HG03280 (cell line): ENCODE results near the gene ZNF581.

Source experiments
- ATAC-seq: cut with Tn5 transposase; IDR thresholded peaks from one replicate; pipeline ENCODE4 v1.9.1; 2021; ENCODE audit warnings: mild to moderate bottlenecking, moderate library complexity; ENCODE audit not compliant: unreplicated experiment

ZNF581 gene

GRCh38 chr19:55625004-55625326 is 18.5 kb upstream of the ZNF581 start:
- ATAC-seq, result no peak

DNA sequence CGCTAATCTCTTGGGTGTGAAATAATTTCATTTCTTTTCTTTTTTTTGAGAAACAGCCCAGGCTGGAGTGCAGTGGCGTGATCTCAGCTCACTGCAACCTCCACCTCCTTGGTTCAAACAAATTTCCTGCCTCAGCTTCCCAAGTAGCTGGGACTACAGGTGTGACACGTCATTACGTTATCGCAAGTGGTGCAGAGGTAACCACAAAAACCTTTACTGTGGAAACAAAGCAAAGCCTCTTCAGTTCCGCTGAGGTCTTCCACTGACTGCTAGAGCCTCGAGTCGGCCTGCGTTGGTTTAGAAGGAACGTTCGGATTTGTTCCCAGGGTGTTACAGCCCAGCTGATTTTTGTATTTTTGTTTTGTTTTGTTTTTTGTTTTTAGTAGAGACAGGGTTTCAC is 17.1 kb upstream of the ZNF581 start:
- ATAC-seq, result no peak

DNA sequence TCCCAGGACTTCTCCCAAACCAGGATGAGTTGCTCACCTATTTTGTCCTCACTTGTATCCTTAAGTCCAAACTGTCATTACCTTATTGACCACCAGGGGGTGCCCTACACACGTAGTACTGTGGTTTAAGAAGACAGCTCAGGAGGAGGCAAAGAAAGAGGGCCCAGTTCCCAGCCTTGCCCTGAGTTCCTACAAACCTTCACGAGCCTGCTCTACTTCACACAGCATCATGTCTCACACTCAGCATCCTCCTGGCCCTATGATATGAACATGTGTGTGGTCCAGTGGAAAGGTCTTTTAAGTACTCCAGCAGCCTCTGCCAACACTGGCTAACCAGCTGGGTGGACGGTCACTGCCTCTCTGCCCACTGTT is 11.0 kb upstream of the ZNF581 start:
- ATAC-seq, result no peak

DNA sequence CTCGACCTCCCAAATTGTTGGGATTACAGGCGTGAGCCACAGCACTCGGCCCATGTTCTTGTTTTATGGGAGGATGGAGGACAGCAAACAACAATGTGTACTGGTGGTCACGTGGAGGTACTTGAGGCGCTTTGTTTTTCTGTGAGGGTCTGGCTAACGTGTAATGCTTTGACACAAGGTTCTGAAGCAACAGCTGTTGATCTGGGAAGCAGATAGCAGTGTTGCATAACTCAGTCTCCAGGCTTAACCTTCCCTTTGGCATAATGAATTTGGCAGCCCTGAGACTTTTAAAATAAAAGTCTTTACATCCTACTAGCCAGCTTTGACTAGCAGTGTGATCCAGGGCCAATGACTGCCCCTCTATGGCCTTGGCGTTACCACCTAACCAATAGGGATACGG is 9.6 kb upstream of the ZNF581 start:
- no peak for ATAC-seq

DNA sequence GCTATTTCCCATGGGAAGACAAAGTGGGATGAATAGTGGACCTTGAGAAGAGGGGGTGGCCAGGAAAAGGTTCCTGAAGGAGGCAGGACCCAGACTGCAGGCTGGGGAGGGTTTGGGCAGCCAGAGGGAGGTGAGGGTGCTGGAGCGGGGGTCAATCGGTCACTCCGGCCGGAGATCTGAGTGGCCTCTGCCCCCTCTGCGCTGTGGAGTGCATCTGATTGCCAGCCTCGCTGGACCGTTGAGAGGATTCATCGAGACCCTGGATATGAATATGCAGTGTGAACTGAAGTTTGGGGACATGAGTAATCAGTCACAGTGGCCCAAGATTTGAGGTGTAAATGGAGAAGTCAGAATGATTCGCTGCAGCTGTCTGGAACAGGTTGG is 8.1 kb upstream of the ZNF581 start:
- ATAC-seq, result no peak

GRCh38 chr19:55635856-55636440 is 7.5 kb upstream of the ZNF581 start:
- ATAC-seq, result no peak

DNA sequence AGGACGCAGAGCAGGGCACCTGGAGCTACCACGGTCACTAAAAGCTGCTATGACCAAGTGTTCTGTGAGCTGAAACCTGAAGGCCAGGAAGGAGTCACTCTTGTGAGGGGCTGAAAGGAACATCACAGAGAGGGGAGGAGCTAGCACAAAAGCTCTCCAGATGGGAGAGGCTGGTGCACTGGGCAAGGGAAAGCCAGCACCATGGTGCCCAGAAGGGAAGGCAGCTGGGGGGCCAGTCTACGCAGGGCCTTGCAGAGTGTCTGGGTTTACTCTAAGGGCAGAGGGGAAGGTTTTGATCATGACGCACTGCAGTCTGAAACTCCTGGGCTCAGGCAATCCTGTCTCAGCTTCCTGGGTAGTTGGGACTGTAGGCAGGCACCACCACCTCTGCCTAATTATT is 6.7 kb upstream of the ZNF581 start:
- ATAC-seq, result no peak

DNA sequence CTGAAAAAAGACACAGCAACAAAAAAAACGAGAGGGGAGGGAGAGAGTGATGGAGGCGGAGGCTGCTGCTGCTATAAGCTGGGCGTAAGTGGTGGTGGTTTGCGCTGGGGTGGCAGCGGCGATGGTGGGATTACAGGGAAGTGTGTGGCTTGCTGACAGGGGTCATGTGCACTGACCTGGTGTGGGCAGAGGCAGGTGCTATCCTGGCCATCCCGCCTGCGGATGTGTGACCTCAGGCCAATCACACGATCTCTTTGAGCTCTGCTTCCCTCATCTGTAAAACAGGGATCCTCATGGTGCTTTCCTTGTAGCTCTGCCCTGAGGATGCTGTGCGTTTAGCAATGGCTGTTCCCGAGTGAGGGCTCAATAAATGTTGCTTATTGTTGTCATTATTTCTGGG is 5.9 kb upstream of the ZNF581 start:
- no peak for ATAC-seq

DNA sequence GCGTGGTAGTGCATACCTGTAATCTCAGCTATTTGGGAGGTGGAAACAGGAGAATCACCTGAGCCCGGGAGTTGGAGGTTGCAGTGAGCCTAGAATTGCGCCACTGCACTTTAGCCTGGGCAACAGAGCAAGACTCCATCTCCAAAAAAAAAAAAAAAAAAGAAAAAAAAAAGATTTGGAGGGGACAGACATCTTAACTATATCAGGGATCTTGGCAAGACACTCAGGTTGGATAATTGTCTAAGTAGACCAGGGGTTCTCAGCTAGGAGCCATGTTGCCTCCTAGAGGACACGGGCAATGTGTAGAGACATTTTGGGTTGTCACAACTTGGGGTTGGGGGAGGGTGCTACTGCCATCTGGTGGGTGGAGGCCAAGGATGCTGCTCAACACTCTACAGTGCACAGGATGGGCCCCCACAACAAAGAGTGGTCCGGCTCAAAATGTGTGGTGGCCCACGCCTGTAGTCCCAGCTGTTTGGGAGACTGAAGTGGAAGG is 4.5 kb upstream of the ZNF581 start:
- ATAC-seq, result no peak

DNA sequence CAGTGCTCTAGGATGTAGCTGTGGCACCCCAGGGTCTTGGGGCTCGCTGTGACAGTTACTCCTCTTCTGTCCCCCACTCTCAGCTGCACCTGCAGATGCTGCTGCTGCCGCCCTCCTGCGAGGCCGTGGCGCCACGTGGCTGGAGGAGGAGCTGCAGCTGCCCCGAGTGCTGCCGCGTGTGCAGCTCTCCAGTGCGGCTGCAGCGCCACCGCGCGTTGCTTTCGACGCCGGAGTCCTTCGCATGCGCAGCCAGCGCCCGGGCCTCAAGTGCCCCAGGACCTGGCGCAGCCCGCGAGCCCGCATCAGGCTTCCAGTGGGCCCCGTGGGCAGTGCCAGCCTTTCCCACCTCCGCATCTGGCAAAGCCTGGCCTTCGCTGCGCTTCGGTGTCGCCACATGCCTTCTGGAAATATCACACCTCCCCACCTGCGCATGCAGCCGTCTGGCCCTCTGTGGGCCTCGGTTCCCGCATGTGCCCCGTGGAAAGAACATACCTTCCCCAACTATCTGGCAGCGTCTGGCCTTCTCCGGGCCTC is 3.3 kb upstream of the ZNF581 start:
- ATAC-seq, result no peak

GRCh38 chr19:55640577-55641425 is 2.6 kb upstream of the ZNF581 start, which contains the start of gene ZNF580:
Gene ZNF580 (plus strand): TSS chr19:55641002. CDS start chr19:55642509, 1,507 bp downstream.
- ATAC-seq, result no peak

DNA sequence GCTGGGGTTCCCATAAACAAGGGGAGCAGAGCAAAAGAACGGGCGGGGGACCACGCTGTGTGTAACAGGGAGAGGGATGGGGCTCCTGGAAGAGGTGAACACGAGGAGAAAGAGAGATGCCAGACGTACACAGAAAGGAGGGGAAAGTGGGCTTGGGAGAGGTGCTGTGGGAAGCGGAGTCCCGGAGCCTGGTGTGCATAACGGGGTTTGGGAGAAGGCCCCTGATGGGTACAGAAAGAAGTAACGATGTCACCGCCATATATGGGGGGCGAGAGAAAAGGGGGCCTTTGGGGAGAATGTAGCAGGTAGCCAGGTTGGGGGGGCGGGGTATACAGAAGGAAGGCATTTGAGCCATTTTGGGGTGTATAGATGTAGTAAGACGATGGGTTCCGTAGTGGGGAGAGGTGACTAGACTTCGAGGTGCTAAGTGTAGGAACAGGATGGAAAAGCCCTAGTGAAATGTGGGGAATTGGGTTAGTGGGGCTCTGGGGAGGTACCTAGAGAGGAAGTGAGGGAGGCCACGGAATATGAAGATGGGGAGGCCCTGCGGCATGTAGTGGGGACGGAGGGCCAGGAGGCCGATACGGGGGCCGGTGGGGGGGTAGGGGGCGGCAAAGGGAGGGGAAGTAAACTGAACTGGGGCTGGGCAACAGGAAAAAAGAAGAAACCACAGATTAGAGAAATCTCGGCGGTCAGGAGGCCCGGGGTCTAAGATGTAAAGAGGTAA is 1.9 kb upstream of the ZNF581 start:
- ATAC-seq, result no peak

DNA sequence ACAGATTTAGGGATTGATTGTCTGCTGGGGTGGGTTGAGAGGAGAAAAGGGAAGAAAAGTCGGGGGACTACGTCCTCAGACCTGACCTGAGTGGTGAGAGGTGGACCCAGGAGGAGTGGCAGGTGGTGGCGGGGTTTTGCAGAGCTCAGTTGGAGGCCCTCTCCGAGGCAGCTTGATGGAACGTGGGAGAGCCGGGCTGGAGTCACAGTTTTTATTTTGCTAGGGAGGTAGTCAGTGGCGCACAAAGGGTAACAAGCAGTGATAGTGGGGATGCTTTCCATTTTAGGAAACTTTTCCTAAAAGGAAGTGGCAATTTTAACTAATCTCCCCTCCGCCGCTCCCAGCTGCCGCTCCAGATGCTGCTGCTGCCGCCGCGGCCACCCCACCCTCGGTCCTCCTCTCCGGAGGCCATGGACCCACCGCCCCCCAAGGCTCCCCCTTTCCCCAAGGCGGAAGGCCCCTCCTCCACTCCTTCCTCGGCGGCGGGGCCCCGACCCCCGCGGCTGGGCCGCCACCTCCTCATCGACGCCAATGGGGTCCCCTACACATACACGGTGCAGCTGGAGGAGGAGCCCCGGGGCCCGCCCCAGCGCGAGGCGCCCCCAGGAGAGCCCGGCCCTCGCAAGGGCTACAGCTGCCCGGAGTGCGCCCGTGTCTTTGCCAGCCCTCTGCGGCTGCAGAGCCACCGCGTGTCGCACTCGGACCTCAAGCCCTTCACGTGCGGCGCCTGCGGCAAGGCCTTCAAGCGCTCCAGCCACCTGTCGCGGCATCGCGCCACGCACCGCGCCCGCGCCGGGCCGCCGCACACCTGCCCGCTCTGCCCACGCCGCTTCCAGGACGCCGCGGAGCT is 1.1 kb upstream of the ZNF581 start:
- peak; percentile 0 for ATAC-seq

DNA sequence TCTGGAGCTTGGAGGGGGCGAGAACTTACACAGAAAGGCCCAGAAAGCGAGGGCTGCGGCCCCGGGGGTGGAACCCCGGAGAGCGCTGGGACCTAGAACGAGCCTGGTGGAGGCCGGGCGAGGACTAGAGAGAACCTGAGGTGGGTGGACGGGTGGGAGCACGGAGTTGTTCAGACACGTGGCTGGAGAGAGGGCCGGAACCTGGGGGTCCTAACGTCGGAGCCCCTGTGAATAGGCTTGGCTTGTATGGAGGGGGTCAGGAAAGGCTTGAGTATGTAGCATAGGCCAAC is 383 bp downstream of the ZNF581 start:
- ATAC-seq, result no peak

DNA sequence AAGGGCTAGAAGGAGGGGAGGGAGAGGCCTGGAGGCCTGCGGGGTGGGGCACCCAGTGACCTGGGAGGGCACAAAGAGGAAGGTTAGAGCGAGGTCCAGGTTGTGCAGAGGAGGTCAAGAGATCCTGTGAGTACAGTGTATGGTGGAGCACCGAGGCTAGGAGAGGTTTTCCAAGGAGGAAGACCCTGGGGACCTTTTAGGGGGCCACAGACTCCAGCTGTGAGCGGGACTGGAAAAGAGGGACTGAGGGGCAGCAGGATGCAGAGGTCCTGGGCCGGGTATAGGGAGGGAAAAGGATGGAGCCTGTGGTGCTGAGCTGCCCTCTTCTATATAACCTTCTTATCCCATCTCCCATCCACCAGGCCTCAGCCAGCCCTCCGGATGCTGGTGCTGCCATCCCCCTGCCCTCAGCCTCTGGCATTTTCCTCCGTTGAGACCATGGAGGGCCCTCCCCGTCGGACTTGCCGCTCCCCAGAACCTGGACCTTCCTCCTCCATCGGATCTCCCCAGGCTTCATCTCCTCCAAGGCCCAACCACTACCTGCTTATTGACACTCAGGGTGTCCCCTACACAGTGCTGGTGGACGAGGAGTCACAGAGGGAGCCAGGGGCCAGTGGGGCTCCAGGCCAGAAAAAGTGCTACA is 863 bp downstream of the ZNF581 start:
- ATAC-seq, result no peak

DNA sequence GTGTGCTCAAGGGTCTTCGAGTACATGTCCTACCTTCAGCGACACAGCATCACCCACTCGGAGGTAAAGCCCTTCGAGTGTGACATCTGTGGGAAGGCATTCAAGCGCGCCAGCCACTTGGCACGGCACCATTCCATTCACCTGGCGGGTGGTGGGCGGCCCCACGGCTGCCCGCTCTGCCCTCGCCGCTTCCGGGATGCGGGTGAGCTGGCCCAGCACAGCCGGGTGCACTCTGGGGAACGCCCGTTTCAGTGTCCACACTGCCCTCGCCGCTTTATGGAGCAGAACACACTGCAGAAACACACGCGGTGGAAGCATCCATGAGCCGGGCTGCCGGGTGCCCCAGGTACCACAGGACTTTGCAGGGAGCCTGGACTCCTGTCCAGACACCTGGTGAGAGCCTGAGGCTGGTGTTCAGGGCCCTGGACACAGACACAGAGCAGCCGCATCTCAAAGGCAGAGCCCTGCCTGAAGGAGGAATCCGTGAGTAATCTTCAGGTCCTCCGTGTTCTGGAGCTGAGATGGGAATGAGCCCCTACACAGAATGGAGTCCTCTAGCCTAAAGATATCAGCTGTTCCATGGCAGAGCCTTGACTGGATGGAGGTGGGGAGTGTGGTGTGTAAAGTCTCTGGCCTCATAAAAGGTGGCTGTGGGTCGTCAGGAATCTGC is 1.5 kb downstream of the ZNF581 start:
- ATAC-seq, result no peak

DNA sequence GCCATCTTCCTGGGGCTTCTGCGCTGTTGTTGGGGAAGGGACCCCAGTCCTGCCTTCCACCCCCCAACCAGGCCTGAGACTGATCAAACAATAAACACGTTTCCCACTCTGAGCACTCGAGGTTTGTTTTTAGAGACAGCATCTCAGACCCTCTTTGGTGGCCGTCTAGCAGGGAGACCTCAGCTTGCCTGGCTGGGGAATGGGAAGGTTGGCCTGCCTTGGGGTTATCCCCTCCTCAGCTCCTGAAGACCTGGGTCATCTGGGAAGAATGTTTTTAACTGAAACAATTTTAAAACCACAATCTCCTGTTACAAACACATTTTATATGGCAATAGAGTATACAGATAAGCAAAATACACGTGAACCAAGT is 2.0 kb downstream of the ZNF581 start:
- no peak for ATAC-seq

- ATAC-seq, result no peak
Measured at GRCh38 chr19:55646889-55647731, 3.7 kb downstream of the ZNF581 start.
